Mesenchymal stem cell (in vitro differentiated cells and primary cell): ENCODE data around the gene BIRC7.

Source experiments
- DNase-seq: peaks from one replicate; pipeline ENCODE4 v3.0.0-alpha.2; 2013
- H2AFZ ChIP-seq: one replicate; pipeline ENCODE4 v1.6.1; 2013; ENCODE audit warnings: low read depth, mild to moderate bottlenecking, control low read depth, inconsistent platforms, low read length, moderate library complexity
- H2AK5ac ChIP-seq: 2 replicates; pipeline ENCODE4 v1.6.1; 2013; ENCODE audit warnings: low read length, moderate library complexity, mild to moderate bottlenecking, inconsistent platforms; ENCODE audit not compliant: severe bottlenecking
- H2BK120ac ChIP-seq: one replicate; pipeline ENCODE4 v1.6.1; 2013; ENCODE audit warnings: low read depth, mild to moderate bottlenecking, inconsistent platforms, low read length, moderate library complexity
- H2BK12ac ChIP-seq, 2 experiments: one replicate each; pipeline ENCODE4 v1.6.1; 2013; ENCODE audit warnings: inconsistent platforms in 2 of 2, low read length in 2 of 2, mild to moderate bottlenecking in 2 of 2, moderate library complexity in 2 of 2, control low read depth in 1 of 2
- H2BK15ac ChIP-seq: one replicate; pipeline ENCODE4 v1.6.1; 2013; ENCODE audit warnings: mild to moderate bottlenecking, low read depth, inconsistent platforms; ENCODE audit not compliant: poor library complexity, severe bottlenecking
- H2BK5ac ChIP-seq: 2 replicates; pipeline ENCODE4 v1.6.1; 2013; ENCODE audit warnings: low read depth, mild to moderate bottlenecking, low read length, control low read depth, inconsistent platforms; ENCODE audit not compliant: poor library complexity, severe bottlenecking
- H3K14ac ChIP-seq, 2 experiments: one replicate each; pipeline ENCODE4 v1.6.1; 2013; ENCODE audit warnings: inconsistent platforms in 2 of 2, low read length in 2 of 2, control low read depth in 1 of 2, mild to moderate bottlenecking in 1 of 2, moderate library complexity in 1 of 2
- H3K18ac ChIP-seq, 2 experiments: one replicate each; pipeline ENCODE4 v1.6.1; 2013; ENCODE audit warnings: inconsistent platforms in 2 of 2, low read length in 2 of 2, control low read depth in 1 of 2, low read depth in 1 of 2, mild to moderate bottlenecking in 1 of 2
- H3K23ac ChIP-seq, 2 experiments: one replicate each; pipeline ENCODE4 v1.6.1; 2013; ENCODE audit warnings: inconsistent platforms in 2 of 2, low read length in 2 of 2, mild to moderate bottlenecking in 2 of 2, moderate library complexity in 2 of 2, control low read depth in 1 of 2
- H3K27ac ChIP-seq: 2 replicates; pipeline ENCODE4 v1.5.1; 2013; ENCODE audit warnings: mild to moderate bottlenecking, moderate library complexity, low read length, control low read depth, inconsistent platforms; ENCODE audit not compliant: poor library complexity, severe bottlenecking
- H3K27me3 ChIP-seq, 2 experiments: 2 replicates each; pipeline versions ENCODE4 v1.6.1 to v1.7.0; 2013; ENCODE audit warnings: low read length in 2 of 2, mild to moderate bottlenecking in 2 of 2, moderate library complexity in 2 of 2, control low read depth in 1 of 2, inconsistent platforms in 1 of 2; ENCODE audit not compliant: control insufficient read depth in 1 of 2, insufficient read depth in 1 of 2
- H3K36me3 ChIP-seq, 2 experiments: 2 replicates each; pipeline versions ENCODE4 v1.6.1 to v1.7.0; 2013; ENCODE audit warnings: low read length in 2 of 2, control low read depth in 1 of 2, inconsistent platforms in 1 of 2, low read depth in 1 of 2, mild to moderate bottlenecking in 1 of 2; ENCODE audit not compliant: insufficient read depth in 2 of 2, control insufficient read depth in 1 of 2
- H3K4ac ChIP-seq, 2 experiments: one replicate each; pipeline ENCODE4 v1.6.1; 2013; ENCODE audit warnings: inconsistent platforms in 2 of 2, low read length in 2 of 2, mild to moderate bottlenecking in 2 of 2, moderate library complexity in 2 of 2, control low read depth in 1 of 2, low read depth in 1 of 2
- H3K4me1 ChIP-seq: 2 replicates; pipeline ENCODE4 v1.6.1; 2013; ENCODE audit warnings: low read depth, low read length, control low read depth; ENCODE audit not compliant: control insufficient read depth, insufficient read depth
- H3K4me2 ChIP-seq: 2 replicates; pipeline ENCODE4 v1.6.1; 2013; ENCODE audit warnings: low read length, mild to moderate bottlenecking, inconsistent platforms; ENCODE audit not compliant: poor library complexity, severe bottlenecking
- H3K4me3 ChIP-seq, 2 experiments: 2 replicates each; pipeline versions ENCODE4 v1.5.1 to v1.7.0; 2013; ENCODE audit warnings: low read length in 2 of 2, mild to moderate bottlenecking in 2 of 2, control low read depth in 1 of 2, low read depth in 1 of 2; ENCODE audit not compliant: insufficient read depth in 1 of 2
- H3K79me1 ChIP-seq: replicated peaks from 2 replicates; pipeline ENCODE4 v1.6.1; 2013; ENCODE audit warnings: mild to moderate bottlenecking, control low read depth, low read length, inconsistent platforms; ENCODE audit not compliant: poor library complexity, severe bottlenecking
- H3K9ac ChIP-seq: 2 replicates; pipeline ENCODE4 v1.7.0; 2013; ENCODE audit warnings: mild to moderate bottlenecking, low read length, moderate library complexity
- H3K9me3 ChIP-seq: 2 replicates; pipeline ENCODE4 v1.7.0; 2013; ENCODE audit warnings: mild to moderate bottlenecking, low read length; ENCODE audit not compliant: control insufficient read depth
- H4K8ac ChIP-seq: one replicate; pipeline ENCODE4 v1.6.1; 2013; ENCODE audit warnings: inconsistent platforms, mild to moderate bottlenecking, low read length, moderate library complexity
- H4K91ac ChIP-seq: one replicate; pipeline ENCODE4 v1.6.1; 2013; ENCODE audit warnings: mild to moderate bottlenecking, low read length, inconsistent platforms
- WGBS: methylation state at CpG from one replicate; pipeline ENCODE4 v1.1.7; 2013; ENCODE audit warnings: mixed read lengths; 5-methylcytosine and 5-hydroxymethylcytosine counted together

The BIRC7 gene

DNA sequence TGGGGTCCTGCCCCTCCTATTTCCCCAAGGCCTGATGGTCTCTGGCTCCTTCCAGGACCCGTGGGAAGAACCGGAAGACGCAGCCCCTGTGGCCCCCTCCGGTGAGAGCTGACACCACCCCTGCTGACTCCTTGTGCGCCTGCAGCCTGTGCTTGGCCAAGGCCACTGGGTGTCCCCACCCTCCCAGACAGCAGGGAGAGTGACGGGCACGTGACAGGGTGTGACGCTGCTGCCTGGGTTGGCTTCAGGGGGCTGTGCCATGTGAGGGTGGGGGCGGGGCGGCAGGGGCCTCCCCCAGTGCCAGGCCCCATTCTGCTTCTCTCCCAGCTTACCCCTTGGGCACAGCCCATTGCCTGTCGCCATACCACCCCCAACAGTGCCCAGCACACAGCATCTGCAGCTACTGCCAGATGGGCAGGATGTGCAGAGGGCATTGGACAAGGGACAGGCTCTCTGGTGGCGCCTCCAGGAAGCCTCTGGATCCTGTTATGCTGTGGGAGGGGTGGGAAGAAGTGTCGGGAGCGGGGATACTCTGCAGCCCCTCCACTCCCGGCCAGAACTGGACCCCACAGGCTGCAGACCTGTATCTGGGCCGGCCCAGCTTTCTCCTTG, 2.9 kb downstream of the BIRC7 start:
- Histone ChIP-seq H3K9ac (no peak overlapping the region), H3K27ac (no peak overlapping the region), H3K79me1 (no peaks in the 10 kb centered on the region), H3K9me3 (no peaks in the 10 kb centered on the region), H2BK15ac (peak overlapping the region; percentile 73), H4K8ac (no peak overlapping the region), H3K36me3 (peaks cover 0 to 26% of the 10 kb centered on the region in 2 experiments), H3K18ac (peak overlapping the region in 1 of 2 experiments; percentile 46), H2AK5ac (no peak overlapping the region), H2BK120ac (no peak overlapping the region), H2BK12ac (peak overlapping the region in 1 of 2 experiments; percentile 37), H2AFZ (no peak overlapping the region), H3K4me3 (no peak overlapping the region), H3K27me3 (peaks cover 0 to 21% of the 10 kb centered on the region in 2 experiments), H3K4ac (no peak overlapping the region), H3K14ac (no peak overlapping the region), H3K4me1 (peaks cover 54% of the 10 kb centered on the region), H3K4me2 (no peak overlapping the region), H2BK5ac (no peak overlapping the region), H4K91ac (no peak overlapping the region), H3K23ac (no peak overlapping the region)
- 71% methylated on average over 12 of the region's 16 CpGs for WGBS
- DNase-seq = no peak

- Histone ChIP-seq H2AFZ (no peak overlapping the region), H3K4me3 (no peak overlapping the region), H3K4ac (no peak overlapping the region), H4K8ac (no peak overlapping the region), H3K9me3 (no peaks in the 10 kb centered on the region), H3K9ac (no peak overlapping the region), H3K23ac (no peak overlapping the region), H3K14ac (no peak overlapping the region), H2BK120ac (no peak overlapping the region), H3K79me1 (no peaks in the 10 kb centered on the region), H2BK12ac (no peak overlapping the region), H2AK5ac (no peak overlapping the region), H4K91ac (no peak overlapping the region), H3K36me3 (peaks cover 0 to 34% of the 10 kb centered on the region in 2 experiments), H3K27me3 (peaks cover 0 to 25% of the 10 kb centered on the region in 2 experiments), H3K27ac (no peak overlapping the region), H3K18ac (no peak overlapping the region), H2BK5ac (no peak overlapping the region), H3K4me1 (peaks cover 46% of the 10 kb centered on the region), H2BK15ac (no peak overlapping the region), H3K4me2 (no peak overlapping the region)
- 92% methylated on average over 30 of the region's 30 CpGs for WGBS
- no peak for DNase-seq
These were observed 3.7 kb downstream of the BIRC7 start for GRCh38 chr20:63239431-63239830.

GRCh38 chr20:63240004-63240403, 4.3 kb downstream of the BIRC7 start:
- Histone ChIP-seq H3K4me2 (no peak overlapping the region), H3K9ac (no peak overlapping the region)
- WGBS = 93% methylated on average over 11 of the region's 11 CpGs

DNA sequence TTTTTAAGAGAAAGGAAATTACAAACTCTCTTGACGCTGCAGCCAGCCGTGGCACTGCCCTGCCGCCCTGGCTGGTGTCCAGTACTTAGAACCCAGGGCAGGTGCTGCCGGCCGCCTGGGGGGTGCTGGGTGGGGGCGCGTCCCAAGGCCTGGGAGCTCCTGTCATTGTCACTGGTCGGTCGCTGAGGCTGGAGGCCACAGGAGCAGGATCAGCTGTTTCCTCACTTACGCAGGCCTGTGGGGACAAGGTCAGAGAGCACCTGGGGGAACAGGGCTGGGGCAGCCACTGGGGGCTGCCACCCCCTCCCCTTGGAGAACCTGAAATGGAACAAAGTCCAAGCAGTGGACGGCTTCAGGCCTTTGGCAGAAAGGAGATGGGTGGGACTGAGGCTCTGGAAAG, 5.6 kb downstream of the BIRC7 start:
- Histone ChIP-seq H3K27ac (no peak overlapping the region), H3K23ac (no peak overlapping the region), H3K4me2 (no peak overlapping the region), H3K9ac (no peak overlapping the region), H2AFZ (no peak overlapping the region), H3K18ac (no peak overlapping the region), H4K8ac (no peak overlapping the region), H2AK5ac (peak overlapping the region; percentile 44), H3K9me3 (no peaks in the 10 kb centered on the region), H3K4me3 (no peak overlapping the region), H3K4me1 (peaks cover 34% of the 10 kb centered on the region), H4K91ac (no peak overlapping the region), H2BK120ac (no peak overlapping the region), H3K14ac (no peak overlapping the region), H3K36me3 (peaks cover 0 to 50% of the 10 kb centered on the region in 2 experiments), H2BK15ac (peak overlapping the region; percentile 36), H3K4ac (no peak overlapping the region), H3K79me1 (no peaks in the 10 kb centered on the region), H2BK5ac (no peak overlapping the region), H2BK12ac (no peak overlapping the region), H3K27me3 (peaks cover 0 to 25% of the 10 kb centered on the region in 2 experiments)
- no peak for DNase-seq
- WGBS = 73% methylated on average over 11 of the region's 11 CpGs

More at GRCh38 chr20:63240004-63240403, 4.3 kb downstream of the BIRC7 start:
- Histone ChIP-seq H4K91ac (no peak overlapping the region), H3K36me3 (peaks cover 0 to 40% of the 10 kb centered on the region in 2 experiments), H3K27ac (no peak overlapping the region), H3K18ac (no peak overlapping the region), H3K23ac (no peak overlapping the region), H3K79me1 (no peaks in the 10 kb centered on the region), H3K4ac (no peak overlapping the region), H2AK5ac (no peak overlapping the region), H3K4me3 (no peak overlapping the region), H4K8ac (no peak overlapping the region), H2BK12ac (no peak overlapping the region), H2BK15ac (no peak overlapping the region), H2AFZ (no peak overlapping the region), H2BK5ac (no peak overlapping the region), H3K27me3 (peaks cover 0 to 24% of the 10 kb centered on the region in 2 experiments), H2BK120ac (no peak overlapping the region), H3K14ac (no peak overlapping the region), H3K9me3 (no peaks in the 10 kb centered on the region), H3K4me1 (peaks cover 41% of the 10 kb centered on the region)
- no peak for DNase-seq
